Body of pancreas (tissue), 4 donors: ENCODE results near the gene CHST3.

Source experiments
- POLR2A ChIP-seq, 3 donors: fragments of 450-650 bp; IDR thresholded peaks; one replicate each; pipeline ENCODE4 v1.6.1; 2016; ENCODE audit warnings: antibody characterized with exemption in 3 of 3, mild to moderate bottlenecking in 2 of 3
- TF ChIP-seq, protein P1 (sequence below), 7 experiments: fragments of 450-650 bp in 4 of 7; fragments of 200-600 bp in 3 of 7; sonication (generic) in 3 of 7; IDR thresholded peaks; one replicate each; pipeline ENCODE4 v1.5.1; 2016 to 2019; ENCODE audit warnings: antibody characterized with exemption in 7 of 7

DNA sequence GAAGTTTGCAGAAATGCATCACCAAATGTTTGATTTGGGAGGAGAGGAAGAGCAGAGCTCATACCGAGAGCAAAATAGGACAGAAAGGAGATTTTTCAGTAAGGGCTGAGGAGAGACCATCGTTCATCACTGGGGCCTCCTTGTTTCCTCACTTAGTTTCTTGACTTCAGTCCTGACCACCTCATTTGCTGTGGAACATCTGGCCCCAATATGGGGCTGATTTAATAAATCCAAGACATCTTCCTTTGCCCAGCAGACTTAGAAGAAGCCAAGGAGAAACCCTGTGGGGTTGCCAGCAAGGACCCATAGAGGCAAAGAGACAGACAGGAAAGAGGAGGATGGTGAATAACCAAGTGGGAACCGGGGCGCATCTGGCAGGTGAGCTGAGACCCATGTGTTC is 60.4 kb downstream of the CHST3 start:
- TF ChIP-seq, protein P1, sequence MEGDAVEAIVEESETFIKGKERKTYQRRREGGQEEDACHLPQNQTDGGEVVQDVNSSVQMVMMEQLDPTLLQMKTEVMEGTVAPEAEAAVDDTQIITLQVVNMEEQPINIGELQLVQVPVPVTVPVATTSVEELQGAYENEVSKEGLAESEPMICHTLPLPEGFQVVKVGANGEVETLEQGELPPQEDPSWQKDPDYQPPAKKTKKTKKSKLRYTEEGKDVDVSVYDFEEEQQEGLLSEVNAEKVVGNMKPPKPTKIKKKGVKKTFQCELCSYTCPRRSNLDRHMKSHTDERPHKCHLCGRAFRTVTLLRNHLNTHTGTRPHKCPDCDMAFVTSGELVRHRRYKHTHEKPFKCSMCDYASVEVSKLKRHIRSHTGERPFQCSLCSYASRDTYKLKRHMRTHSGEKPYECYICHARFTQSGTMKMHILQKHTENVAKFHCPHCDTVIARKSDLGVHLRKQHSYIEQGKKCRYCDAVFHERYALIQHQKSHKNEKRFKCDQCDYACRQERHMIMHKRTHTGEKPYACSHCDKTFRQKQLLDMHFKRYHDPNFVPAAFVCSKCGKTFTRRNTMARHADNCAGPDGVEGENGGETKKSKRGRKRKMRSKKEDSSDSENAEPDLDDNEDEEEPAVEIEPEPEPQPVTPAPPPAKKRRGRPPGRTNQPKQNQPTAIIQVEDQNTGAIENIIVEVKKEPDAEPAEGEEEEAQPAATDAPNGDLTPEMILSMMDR (IDR thresholded peaks at IDR 0.05) = no peak
- TF ChIP-seq POLR2A (IDR thresholded peaks at IDR 0.05) = no peak
